Motor neuron (in vitro differentiated cells): ENCODE data around the gene FARSA. TPM values are rescaled to one million over a fixed set of nuclear protein-coding genes. Genes with fewer than 3 reads are reported as not detected.
"Not testable (repeated sequence)": the region's sequence is repeated elsewhere in the genome, so short reads cannot be mapped to it uniquely, and the experiment has no call there.

Experiments used
- ATAC-seq, 8 experiments: fragments of 200-7000 bp; cut with Tn5 transposase; replicated peaks in 6 of 8; 2 replicates each; pipeline ENCODE4 v1.8.0; 2021; ENCODE audit warnings: mild to moderate bottlenecking in 8 of 8, moderate library complexity in 8 of 8
- H3K27ac ChIP-seq, 2 donors: fragments of 250-450 bp; sonication (Bioruptor Pico); 2 replicates each; pipeline ENCODE4 v1.9.0; 2021; ENCODE audit warnings: antibody characterized with exemption in 2 of 2, mild to moderate bottlenecking in 2 of 2, moderate library complexity in 1 of 2
- H3K4me1 ChIP-seq, 2 donors: fragments of 250-450 bp; sonication (Bioruptor Pico); replicated peaks in 1 of 2; 2 replicates each; pipeline ENCODE4 v1.6.1; 2021; ENCODE audit warnings: antibody characterized with exemption in 2 of 2, mild to moderate bottlenecking in 2 of 2, moderate library complexity in 1 of 2
- H3K4me3 ChIP-seq, 5 donors: fragments of 250-450 bp; sonication (Bioruptor Pico); 2 replicates each; pipeline ENCODE4 v1.9.0; 2021; ENCODE audit warnings: antibody characterized with exemption in 5 of 5, mild to moderate bottlenecking in 5 of 5, moderate library complexity in 4 of 5
- WGBS, 10 experiments: fragments of 450-650 bp; shearing (Covaris generic); methylation state at CpG; one replicate each; pipeline ENCODE4 v1.0.0; 2022; 5-methylcytosine and 5-hydroxymethylcytosine counted together
- in situ Hi-C, 9 experiments: fragments of 400-800 bp; cut with MboI; loops; one replicate each; pipeline ENCODE4 v1.15.0; 2021; ENCODE audit warnings: low sequenced_read_pairs in 9 of 9, low pct_unique_long_range_greater_than_20kb in 2 of 9; ENCODE audit not compliant: unreplicated experiment in 9 of 9
- total RNA-seq, 8 experiments: library from RNA; unstranded; fragments of 300-600 nt; gene quantifications; 2 replicates each; pipeline versions ENCODE4 v1.2.3 to v1.2.4, GENCODE V29; 2022

Gene FARSA
- total RNA-seq, 8 experiments from 2014 or later, result 49.5 to 112 (median 74.9) TPM

DNA sequence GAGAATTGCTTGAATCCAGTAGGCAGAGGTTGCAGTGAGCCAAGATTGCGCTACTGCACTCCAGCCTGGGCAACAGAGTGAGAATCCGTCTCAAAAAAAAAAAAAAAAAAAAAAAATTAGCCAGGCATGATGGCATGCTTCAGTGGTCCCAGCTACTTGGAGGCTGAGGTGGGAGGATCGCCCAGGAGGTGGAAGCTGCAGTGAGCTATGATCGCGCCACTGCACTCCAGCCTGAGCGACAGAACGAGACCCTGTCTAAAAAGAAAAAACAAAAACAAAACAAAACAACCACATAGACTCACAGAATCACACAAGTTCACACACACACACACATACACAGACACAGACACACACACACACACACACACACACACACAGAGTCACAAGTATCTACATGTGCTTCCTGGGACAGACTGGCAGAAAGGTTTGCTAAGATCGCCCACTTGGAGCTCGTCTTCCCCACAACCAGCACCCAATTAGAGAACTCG, 43.2 kb downstream of the FARSA start:
- 0 to 100% (median 31%) methylated on average over 3 to 10 of the region's 10 CpGs; no CpG with 5 or more reads in 4 of the 10 experiments for WGBS, 10 experiments
- H3K4me1 ChIP-seq, H3K27ac ChIP-seq, ATAC-seq, in situ Hi-C loops: not testable (repeated sequence)
- H3K4me3 ChIP-seq, result peak overlapping the region; percentile 13 to 87 (median 81)

DNA sequence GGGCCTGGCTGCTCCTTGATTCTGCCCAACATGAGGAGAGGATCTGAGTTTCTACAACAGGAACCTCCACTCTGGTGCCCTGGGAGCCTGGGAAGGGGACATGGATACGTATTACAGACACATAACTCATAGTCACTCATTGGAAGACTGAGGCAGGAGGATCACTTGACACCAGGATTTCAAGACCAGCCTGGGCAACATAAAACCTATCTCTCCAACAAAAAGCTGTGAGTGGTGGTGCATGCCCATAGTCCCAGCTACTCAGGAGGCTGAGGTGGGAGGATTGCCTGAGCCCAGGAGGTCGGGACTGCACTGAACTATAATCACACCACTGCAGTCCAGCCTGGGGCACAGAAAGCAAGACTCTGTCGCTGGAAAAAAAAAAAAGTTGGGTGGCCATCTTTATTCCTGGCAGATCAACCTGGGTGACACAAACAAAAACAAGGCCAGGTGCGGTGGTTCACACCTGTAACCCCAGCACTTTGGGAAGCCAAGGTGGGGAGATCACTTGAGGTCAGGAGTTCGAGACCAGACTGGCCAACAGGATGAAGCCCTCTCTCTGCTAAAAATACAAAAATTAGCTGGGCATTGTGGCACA, 45.4 kb downstream of the FARSA start:
- in situ Hi-C loops, result no loop called here
- Histone ChIP-seq H3K4me3 (no peak overlapping the region), H3K4me1 (peaks cover 2 to 10% of the 10 kb centered on the region in 2 donors), H3K27ac (no peak overlapping the region)
- 14 to 80% (median 44%) methylated on average over 1 to 3 of the region's 5 CpGs; no CpG with 5 or more reads in 4 of the 10 experiments for WGBS, 10 experiments
- ATAC-seq, result no peak

DNA sequence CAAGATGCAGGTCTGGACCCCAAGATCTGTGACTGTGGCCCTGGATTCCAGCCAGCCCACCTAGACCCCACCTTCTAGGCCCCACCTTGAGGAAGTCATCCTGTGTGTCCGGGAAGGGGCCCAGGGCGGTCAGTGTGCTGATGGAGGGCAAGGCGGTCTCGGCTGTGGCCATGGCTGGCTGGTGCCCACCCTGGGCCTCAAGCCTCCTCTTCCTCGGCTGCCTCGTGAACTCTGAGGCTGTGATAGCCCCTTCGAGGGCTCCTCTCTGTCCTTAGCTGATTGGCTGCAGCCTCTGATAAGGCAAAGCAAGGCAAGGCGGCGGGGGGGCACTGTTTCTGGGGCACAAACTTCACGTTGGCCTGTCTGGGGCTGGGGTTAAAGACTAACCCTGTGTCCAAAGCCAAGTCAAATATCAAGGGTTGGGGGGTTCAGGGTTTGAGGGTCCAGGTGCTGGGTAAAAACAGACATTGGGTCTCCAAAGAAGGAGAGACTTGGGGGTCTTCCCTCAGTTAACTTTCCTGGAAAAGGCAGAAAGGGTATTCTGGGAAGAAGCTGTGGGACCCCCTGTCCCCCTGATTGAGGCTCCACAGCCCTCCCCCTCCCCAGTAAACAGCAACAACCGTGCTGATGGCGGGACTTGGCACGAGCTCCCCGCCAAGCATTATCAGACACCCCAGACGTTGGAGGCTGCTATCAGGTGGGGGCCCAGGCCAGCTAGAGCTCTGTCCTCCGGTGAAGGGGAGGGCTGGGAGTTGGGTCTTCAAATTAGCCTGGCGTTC, 46.4 kb downstream of the FARSA start, which contains the start of gene KLF1:
KLF1 (minus strand) TSS at position 233 of the 779 bp plus-strand sequence; CDS start at position 172, 61 bp downstream.
- 20 to 73% (median 51%) methylated on average over 1 to 4 of the region's 17 CpGs; no CpG with 5 or more reads in 4 of the 10 experiments for WGBS, 10 experiments
- in situ Hi-C loops, result no loop called here
- no peak within 1 kb of the TSS for H3K27ac ChIP-seq
- peaks cover 2 to 10% of the 10 kb centered on the region in 2 donors for H3K4me1 ChIP-seq
- H3K4me3 ChIP-seq, result no peak within 1 kb of the TSS
- no peak for ATAC-seq

DNA sequence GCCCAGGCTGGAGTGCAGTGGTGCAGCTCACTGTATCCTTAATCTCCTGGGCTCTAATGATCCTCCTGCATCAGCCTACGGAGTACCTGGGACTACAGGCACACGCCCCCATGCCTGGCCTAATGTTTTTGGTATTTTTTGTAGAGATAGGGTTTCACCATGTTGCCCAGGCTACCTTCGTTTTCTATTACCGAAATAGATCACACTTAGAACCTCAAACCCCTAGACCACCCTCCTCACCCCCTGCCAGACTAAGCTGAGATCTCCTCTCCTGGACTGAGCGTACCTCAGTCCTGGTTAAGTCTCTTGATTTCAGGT, 46.9 kb downstream of the FARSA start:
- H3K4me3 ChIP-seq, result no peak overlapping the region
- in situ Hi-C loops, result no loop called here
- no peak for ATAC-seq
- peaks cover 0 to 5% of the 10 kb centered on the region in 2 donors for H3K4me1 ChIP-seq
- WGBS, 10 experiments, result 56 to 84% (median 75%) methylated on average over 2 to 5 of the region's 5 CpGs; no CpG with 5 or more reads in 4 of the 10 experiments
- H3K27ac ChIP-seq, result no peak overlapping the region

DNA sequence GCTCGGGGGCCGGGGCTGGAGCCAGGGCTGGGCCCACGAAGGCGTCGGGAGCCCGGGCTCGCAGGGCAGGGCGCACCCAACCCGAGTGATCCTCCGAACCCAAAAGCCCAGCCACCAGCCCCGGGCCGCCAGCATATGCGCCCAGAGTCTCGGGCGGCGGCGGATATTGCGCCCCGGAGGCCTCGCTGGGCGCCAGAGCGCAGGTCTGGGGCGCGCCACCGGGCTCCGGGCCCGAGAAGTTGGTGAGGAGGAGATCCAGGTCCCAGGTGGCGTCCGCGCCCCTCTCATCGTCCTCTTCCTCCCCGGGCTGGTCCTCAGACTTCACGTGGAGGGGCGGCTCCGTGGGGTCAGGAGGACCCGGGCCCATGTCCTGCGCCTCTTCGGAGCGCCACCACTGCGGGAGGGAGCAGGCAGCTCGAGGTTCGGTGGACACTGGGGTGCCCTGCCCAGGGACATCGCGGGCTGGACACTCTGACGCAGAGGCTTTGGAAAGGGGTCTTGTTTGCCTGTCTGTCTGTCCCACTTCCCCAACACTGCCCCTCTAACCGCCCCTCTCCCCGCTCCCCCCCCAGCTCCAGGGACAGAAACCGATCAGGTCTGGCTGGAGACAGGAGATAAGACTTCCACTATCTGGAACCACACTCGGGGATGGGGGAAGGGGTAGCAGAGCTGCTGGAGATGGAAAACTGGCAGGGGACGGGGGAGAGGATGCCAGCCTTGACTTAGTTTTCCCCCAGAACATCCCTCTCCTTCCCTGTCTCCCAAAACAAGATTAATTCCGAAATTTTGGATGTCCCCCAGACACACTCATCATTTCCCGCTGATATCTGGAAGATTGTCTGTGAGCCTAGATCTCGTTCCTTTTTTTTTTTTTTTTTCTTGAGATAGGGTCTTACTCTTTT, 47.5 kb downstream of the FARSA start:
- Histone ChIP-seq H3K4me1 (peaks cover 0 to 5% of the 10 kb centered on the region in 2 donors), H3K27ac (no peak overlapping the region), H3K4me3 (peak overlapping the region in 4 of 5 donors; percentile 12 to 15 (median 15))
- 14 to 45% (median 29%) methylated on average over 1 to 8 of the region's 53 CpGs; no CpG with 5 or more reads in 3 of the 10 experiments for WGBS, 10 experiments
- no peak for ATAC-seq
- in situ Hi-C loops, result no loop called here

DNA sequence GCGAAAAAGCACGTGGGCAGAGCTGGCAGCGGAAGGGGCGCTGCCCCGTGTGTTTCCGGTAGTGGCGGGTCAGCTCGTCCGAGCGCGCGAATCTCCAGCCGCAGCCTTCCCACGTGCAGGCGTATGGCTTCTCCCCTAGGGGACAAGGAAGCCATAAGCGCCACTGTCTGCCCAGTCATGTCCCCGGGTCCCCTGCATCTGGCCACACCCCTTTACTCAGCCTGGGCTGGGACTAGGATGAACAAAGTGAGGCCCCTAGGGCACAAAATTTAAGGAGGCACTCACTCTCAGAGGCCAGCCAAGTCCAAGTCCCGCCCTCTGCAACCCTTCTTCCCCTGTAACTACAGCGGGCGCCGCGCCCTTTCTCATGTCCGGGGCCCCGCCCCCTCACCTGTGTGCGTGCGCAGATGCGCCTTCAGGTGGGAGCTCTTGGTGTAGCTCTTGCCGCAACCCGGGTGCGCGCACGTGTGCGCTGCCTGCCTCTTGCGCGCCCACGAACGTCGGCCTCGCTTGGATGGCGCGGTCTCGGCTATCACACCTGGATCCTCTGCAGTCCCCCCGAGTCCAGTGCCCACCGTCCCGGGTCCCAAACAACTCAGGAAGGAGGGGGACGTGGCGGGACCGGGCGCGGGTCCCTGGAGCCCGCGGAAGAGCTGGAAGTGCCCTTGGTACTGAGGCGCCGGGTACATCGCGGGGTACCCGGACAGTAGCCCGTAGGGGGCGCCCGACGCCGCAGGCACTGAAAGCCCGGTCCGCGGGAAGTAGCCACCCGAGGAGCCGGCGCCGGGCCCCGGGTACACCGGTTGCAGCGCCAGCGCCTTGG, 48.4 kb downstream of the FARSA start:
- WGBS, 10 experiments, result 0 to 100% (median 0%) methylated on average over 1 to 3 of the region's 73 CpGs; no CpG with 5 or more reads in 7 of the 10 experiments
- peak; percentile 8 to 47 (median 38) for ATAC-seq
- peaks cover 0 to 9% of the 10 kb centered on the region in 2 donors for H3K4me1 ChIP-seq
- H3K27ac ChIP-seq, result no peak overlapping the region
- H3K4me3 ChIP-seq, result peak overlapping the region; percentile 9 to 15 (median 15)
- in situ Hi-C loops, result no loop called here

DNA sequence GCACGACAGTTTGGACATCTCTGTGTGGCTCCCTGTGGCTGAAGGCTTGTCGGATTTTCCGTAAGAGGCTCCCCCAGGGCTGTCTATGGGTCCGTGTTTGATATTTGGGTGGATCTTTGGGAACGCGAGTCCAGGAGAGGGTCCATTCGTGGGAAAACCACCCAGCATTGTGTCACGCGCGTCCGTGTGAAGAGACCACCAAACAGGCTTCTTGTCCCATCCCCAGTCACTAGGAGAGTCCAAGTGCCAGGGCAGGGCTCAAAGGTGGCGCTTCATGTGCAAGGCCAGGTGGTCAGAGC, 48.9 kb downstream of the FARSA start:
- no peak for ATAC-seq
- Histone ChIP-seq H3K4me3 (no peak overlapping the region), H3K27ac (no peak overlapping the region), H3K4me1 (peaks cover 0 to 9% of the 10 kb centered on the region in 2 donors)
- WGBS, 10 experiments, result 53 to 80% (median 67%) methylated on average over 1 to 10 of the region's 12 CpGs; no CpG with 5 or more reads in 4 of the 10 experiments
- in situ Hi-C loops, result no loop called here

DNA sequence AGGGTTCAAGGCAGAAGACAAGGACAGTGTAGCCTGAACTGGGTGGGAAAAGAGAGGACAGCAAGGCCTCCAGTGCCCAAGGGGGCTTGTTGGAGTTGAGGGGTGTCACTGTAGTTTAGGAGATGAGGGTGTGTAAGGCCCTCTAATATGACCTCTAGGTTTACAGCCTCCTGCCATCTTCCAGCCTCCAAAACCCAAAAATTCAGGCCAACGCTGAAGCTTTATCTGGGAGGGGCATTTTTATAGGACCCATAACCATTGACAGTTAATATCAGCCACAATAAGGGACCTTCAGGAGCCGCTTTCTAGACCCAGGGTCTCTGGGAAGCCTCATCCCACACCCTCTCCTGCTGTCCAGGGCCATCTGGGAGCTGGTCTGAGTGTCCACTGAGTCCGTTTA, 49.3 kb downstream of the FARSA start:
- Histone ChIP-seq H3K27ac (no peak overlapping the region), H3K4me1 (peaks cover 0 to 9% of the 10 kb centered on the region in 2 donors), H3K4me3 (no peak overlapping the region)
- in situ Hi-C loops, result no loop called here
- no peak for ATAC-seq
- 40 to 100% (median 89%) methylated on average over 1 to 2 of the region's 3 CpGs; no CpG with 5 or more reads in 4 of the 10 experiments for WGBS, 10 experiments

DNA sequence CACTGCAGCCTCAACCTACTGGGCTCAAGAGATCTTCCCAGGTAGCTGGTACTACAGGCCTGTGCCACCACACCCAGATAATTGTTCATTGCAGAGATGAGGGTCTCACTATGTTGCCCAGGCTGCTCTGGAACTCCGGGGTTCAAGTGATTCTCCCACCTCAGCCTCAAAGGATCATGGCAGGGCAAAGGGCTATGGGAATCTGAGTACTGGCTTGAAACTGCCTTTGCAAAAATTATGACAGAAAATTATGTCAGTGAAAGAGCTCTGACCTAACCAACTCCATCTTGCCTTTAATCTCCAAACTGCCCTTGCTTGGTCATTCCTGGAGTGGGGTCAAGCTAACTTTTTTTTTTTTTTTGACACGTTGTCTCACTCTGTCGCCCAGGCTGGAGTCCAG, 50.9 kb downstream of the FARSA start:
- 0 to 100% (median 79%) methylated on average over 1 to 3 of the region's 3 CpGs; no CpG with 5 or more reads in 3 of the 10 experiments for WGBS, 10 experiments
- no peak overlapping the region for H3K4me3 ChIP-seq
- no peak overlapping the region for H3K27ac ChIP-seq
- in situ Hi-C loops, result no loop called here
- ATAC-seq, result no peak
- H3K4me1 ChIP-seq, result peaks cover 0 to 9% of the 10 kb centered on the region in 2 donors

DNA sequence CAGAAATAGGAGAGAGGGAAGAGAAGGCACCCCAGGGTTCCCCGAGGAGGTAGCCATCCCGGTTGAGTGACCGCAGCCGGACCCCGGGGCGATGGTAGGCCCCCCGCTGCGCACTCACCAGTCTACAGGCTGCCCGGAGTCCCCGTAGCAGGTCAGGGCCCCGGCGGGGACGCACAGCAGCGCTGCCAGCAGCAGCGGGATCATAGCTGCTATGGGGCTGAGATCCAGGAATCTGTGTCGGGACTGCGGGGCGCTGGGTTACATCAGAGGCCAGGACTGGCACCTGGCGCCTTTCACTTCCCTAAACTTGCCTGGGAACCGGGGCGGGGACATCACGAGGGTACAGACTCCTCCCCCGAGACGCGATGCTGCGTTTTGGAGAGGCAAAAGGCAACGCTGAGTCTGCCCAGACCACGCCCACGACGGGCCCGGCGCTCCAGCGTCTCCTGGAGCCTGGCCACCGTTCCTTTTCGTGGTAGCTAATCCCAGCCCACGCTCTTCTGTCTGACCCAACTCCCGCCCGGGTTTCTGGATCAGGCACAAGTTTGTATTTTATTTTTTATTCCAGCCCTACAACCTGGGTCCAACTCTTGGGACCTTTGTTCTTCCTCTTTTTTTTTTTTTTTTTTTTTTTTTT, 52.2 kb downstream of the FARSA start, which contains the start of gene DNASE2:
DNASE2 (minus strand) TSS at position 278 of the 637 bp plus-strand sequence; CDS start at position 204, 74 bp downstream.
- Histone ChIP-seq H3K4me1 (peaks cover 0 to 9% of the 10 kb centered on the region in 2 donors), H3K27ac (no peak within 1 kb of the TSS), H3K4me3 (peak within 1 kb of the TSS; percentile 23 to 51 (median 35))
- peak; percentile 74 to 90 (median 81) for ATAC-seq
- in situ Hi-C loops, result no loop called here
- WGBS, 10 experiments, result 0 to 7% (median 0%) methylated on average over 2 to 14 of the region's 38 CpGs; no CpG with 5 or more reads in 3 of the 10 experiments

DNA sequence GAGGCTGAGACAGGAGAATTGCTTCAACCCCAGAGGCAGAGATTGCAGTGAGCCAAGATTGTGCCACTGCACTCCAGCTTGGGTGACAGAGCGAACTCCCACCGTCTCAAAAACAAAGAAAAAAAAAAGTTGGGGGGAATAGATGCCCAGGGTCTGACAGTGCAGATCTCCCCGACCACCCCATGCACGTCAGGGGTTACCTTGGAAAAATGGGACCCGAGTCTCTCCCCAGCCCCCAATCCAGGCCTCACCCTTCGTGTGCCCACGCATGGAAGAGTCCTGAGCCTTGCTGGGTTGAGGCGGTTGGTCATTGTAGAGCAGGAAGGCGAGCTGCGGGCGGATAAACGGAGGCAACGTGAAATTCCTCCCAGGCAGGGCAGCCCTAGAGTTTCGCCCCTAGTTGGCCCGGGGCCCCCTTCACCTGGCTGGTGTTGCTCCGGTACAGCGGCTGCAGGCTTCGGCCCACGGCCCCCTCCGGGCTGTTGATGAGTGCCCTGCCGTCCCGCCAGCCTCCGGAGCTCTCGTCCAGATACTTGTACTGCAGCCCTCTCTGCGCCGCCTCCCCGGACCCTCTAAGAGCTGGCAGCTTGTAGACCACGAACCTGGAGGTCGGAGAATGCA, 52.9 kb downstream of the FARSA start:
- in situ Hi-C loops, result no loop called here
- H3K4me1 ChIP-seq, result peaks cover 0 to 9% of the 10 kb centered on the region in 2 donors
- 10 to 100% (median 29%) methylated on average over 1 to 11 of the region's 29 CpGs; no CpG with 5 or more reads in 3 of the 10 experiments for WGBS, 10 experiments
- ATAC-seq, result peak; percentile 28 to 64 (median 58)
- H3K4me3 ChIP-seq, result peak overlapping the region; percentile 23 to 51 (median 35)
- no peak overlapping the region for H3K27ac ChIP-seq
